ENCODE data around the gene FAM120B.

GRCh38 chr6:170314983-170315382 is 8.4 kb downstream of the FAM120B start:
- TF ChIP-seq CTCF (IDR thresholded peaks at IDR 0.05) (no peak), POLR2A (IDR thresholded peaks at IDR 0.05) (no peak)
